Osteocyte (in vitro differentiated cells): Measurements from ENCODE around the gene P2RX6. TPM values are rescaled to one million over a fixed set of nuclear protein-coding genes. Genes with fewer than 3 reads are reported as not detected.

ENCODE experiments used
- DNase-seq: peaks from one replicate; pipeline ENCODE4 v3.0.0; 2021; ENCODE audit warnings: mixed read lengths; ENCODE audit not compliant: unreplicated experiment; ENCODE audit errors: extremely low spot score
- H3K27ac Mint-ChIP-seq: one replicate; pipeline ENCODE4 v1.8.0; 2021; ENCODE audit warnings: mild to moderate bottlenecking, mixed read lengths; ENCODE audit not compliant: unreplicated experiment
- H3K27me3 Mint-ChIP-seq: one replicate; pipeline ENCODE4 v1.8.0; 2021; ENCODE audit warnings: mixed read lengths; ENCODE audit not compliant: unreplicated experiment
- H3K36me3 Mint-ChIP-seq: one replicate; pipeline ENCODE4 v1.8.0; 2021; ENCODE audit warnings: mixed read lengths; ENCODE audit not compliant: unreplicated experiment
- H3K4me1 Mint-ChIP-seq: one replicate; pipeline ENCODE4 v1.8.0; 2021; ENCODE audit warnings: mixed read lengths; ENCODE audit not compliant: unreplicated experiment
- H3K4me3 Mint-ChIP-seq: one replicate; pipeline ENCODE4 v1.8.0; 2021; ENCODE audit warnings: mild to moderate bottlenecking, moderate library complexity, mixed read lengths; ENCODE audit not compliant: unreplicated experiment
- H3K9me3 Mint-ChIP-seq: one replicate; pipeline ENCODE4 v1.8.0; 2021; ENCODE audit warnings: mixed read lengths; ENCODE audit not compliant: unreplicated experiment
- total RNA-seq: library from RNA; stranded (reverse); gene quantifications from 2 replicates; pipeline ENCODE4 v1.2.1, GENCODE V29; 2021
- TF ChIP-seq, protein P1 (sequence below): fragments of 200-600 bp; sonication (generic); IDR thresholded peaks from 2 replicates; pipeline ENCODE4 v1.5.0; 2021; ENCODE audit warnings: antibody characterized with exemption, mild to moderate bottlenecking, moderate library complexity

Gene P2RX6
- total RNA-seq, 1 donor from 2014 or later: 3.5 TPM

DNA sequence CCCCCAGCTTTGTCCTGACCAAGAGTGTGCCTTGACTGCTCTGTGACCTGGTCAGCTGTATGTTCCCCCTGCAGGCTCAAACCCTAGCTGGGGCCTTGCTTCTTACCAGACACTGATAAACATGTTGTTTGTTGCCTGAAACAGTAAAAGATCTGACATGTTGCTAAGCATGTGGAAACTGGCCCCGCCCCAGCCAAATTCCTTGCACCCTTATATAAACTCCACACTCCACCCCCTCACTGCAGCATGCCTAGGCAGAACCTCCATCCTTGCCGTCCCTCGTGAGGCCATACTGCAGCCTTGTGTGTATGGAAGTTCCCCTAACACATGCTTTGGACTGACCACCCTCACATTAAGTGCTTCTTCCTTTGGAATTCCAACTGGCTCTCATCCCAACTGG lies 58.1 kb downstream of the P2RX6 start:
- no peaks in the 10 kb centered on the region for H3K27me3 Mint-ChIP-seq
- DNase-seq: no peak
- TF ChIP-seq, protein P1, sequence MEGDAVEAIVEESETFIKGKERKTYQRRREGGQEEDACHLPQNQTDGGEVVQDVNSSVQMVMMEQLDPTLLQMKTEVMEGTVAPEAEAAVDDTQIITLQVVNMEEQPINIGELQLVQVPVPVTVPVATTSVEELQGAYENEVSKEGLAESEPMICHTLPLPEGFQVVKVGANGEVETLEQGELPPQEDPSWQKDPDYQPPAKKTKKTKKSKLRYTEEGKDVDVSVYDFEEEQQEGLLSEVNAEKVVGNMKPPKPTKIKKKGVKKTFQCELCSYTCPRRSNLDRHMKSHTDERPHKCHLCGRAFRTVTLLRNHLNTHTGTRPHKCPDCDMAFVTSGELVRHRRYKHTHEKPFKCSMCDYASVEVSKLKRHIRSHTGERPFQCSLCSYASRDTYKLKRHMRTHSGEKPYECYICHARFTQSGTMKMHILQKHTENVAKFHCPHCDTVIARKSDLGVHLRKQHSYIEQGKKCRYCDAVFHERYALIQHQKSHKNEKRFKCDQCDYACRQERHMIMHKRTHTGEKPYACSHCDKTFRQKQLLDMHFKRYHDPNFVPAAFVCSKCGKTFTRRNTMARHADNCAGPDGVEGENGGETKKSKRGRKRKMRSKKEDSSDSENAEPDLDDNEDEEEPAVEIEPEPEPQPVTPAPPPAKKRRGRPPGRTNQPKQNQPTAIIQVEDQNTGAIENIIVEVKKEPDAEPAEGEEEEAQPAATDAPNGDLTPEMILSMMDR: no peak
- H3K4me1 Mint-ChIP-seq: no peaks in the 10 kb centered on the region
- no peaks in the 10 kb centered on the region for H3K36me3 Mint-ChIP-seq
- no peak overlapping the region for H3K4me3 Mint-ChIP-seq
- H3K9me3 Mint-ChIP-seq: no peaks in the 10 kb centered on the region
- no peak overlapping the region for H3K27ac Mint-ChIP-seq

DNA sequence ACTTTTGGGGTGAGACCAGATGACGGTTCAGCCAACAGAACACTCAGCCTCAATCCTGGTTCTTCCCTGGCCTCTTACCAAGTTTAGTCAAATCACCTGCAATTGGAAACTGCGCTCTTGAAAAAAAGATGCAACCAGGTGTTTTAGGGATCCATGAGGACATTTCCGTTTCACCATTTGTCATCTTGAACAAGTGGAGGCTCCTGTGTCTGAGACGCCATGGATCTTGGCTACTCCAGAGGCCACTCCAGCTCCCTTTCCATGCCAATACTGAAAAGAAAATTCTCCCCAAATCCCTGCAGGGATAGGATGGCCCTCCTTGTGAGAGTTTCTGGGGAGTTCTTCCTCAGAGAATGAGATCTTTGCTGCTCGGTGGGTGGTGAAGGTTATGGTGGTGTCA lies 58.5 kb downstream of the P2RX6 start:
- no peak overlapping the region for H3K27ac Mint-ChIP-seq
- no peaks in the 10 kb centered on the region for H3K27me3 Mint-ChIP-seq
- H3K4me3 Mint-ChIP-seq: no peak overlapping the region
- DNase-seq: no peak
- H3K4me1 Mint-ChIP-seq: no peaks in the 10 kb centered on the region
- no peaks in the 10 kb centered on the region for H3K36me3 Mint-ChIP-seq
- H3K9me3 Mint-ChIP-seq: no peaks in the 10 kb centered on the region
- TF ChIP-seq, protein P1: no peak

DNA sequence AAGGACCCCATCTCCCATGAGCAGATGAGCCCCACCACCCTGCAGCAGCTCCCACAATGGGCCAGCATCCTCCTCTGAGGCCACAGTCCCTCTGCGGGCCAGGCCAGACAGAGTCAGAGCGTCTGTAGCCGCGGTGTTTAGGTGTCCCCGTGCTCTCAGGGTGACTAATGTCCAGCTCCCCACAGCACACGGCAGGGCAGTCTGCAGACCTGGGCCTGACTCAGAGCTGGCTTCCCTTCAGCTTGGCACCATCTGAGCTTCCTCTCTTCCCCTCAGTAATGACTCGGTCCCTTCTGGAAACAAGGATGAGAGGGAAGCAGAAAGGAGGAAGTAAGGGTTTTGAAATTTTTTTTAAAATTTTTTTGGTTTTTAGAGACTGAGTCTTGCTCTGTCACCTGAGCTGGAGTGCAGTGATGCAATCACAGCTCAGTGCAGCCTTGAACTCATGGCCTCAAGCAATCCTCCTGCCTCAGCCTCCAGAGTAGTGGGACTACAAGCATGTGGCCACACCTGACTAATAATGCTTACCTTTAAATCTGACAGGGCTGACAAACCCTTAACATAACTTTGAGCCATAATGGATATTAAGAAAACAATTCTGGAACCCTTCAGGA lies 59.2 kb downstream of the P2RX6 start:
- H3K27ac Mint-ChIP-seq: no peak overlapping the region
- H3K4me3 Mint-ChIP-seq: no peak overlapping the region
- H3K9me3 Mint-ChIP-seq: no peaks in the 10 kb centered on the region
- no peaks in the 10 kb centered on the region for H3K36me3 Mint-ChIP-seq
- H3K4me1 Mint-ChIP-seq: no peaks in the 10 kb centered on the region
- no peaks in the 10 kb centered on the region for H3K27me3 Mint-ChIP-seq
- TF ChIP-seq, protein P1: no peak
- no peak for DNase-seq

DNA sequence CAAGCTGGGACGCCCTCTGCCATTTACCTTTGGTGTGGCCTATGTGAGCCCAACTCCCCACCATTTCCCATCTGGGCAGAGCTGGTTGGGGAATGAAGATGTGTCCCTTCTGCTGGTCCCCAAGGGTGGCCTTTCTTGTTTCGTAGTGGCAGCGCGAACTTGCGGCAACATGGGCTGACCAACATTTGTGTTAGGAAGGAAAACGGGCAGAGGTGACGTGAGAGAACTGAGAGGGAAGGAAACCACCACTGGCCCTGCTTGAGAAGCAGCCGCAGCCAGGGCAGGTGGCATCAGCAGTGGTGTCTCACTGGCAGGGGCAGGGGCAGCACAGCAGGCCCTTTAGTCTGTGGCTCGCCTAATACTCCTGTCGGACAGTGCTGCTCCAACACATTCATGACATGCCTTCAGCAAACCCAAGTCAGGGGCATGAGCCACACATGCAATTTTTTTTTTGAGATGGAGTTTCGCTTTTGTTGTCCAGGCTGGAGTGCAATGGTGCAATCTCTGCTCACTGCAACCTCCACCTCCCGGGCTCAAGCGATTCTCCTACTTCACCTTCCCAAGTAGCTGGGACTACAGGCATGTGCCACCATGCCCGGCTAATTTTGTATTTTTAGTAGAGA lies 60.7 kb downstream of the P2RX6 start:
- TF ChIP-seq, protein P1: no peak
- Mint-ChIP-seq H3K36me3 (no peaks in the 10 kb centered on the region), H3K9me3 (no peaks in the 10 kb centered on the region), H3K4me3 (no peak overlapping the region), H3K27ac (no peak overlapping the region), H3K4me1 (no peaks in the 10 kb centered on the region), H3K27me3 (no peaks in the 10 kb centered on the region)
- no peak for DNase-seq

DNA sequence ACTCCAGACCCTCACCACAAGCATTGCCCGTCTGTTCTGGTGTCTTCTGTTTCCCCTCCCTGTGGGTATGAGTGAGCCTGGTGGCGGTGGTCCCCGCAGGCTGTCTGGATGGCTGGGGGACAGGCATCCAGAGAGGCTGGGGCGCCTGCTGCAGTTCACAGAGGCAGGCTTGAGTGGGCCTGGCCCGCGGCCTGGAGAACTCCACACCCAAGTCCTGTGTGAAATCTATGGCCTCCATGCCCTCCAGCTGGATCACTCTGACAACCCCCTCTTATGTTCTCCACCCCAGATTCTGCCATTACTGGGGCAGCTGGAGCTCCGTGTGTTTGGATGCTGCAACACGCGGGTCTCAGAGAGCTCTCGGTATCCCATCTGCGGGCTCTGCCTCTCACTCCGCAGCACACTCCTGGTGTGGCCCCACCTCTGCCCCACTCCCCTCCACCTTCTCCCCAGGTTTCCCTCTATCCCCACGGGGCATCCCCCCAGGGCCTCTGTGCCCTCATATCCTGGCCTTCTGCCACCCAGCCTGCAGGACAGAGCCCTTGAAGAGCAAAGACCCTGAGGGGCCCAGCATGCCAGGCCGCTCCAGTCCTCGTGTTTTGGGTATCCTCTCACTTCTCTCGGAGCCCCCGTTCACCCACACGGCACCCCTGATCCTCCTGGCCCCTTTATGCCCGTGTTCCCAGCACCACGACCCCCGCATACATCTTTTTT lies 62.1 kb downstream of the P2RX6 start:
- no peaks in the 10 kb centered on the region for H3K27me3 Mint-ChIP-seq
- H3K9me3 Mint-ChIP-seq: no peaks in the 10 kb centered on the region
- no peak for DNase-seq
- no peak overlapping the region for H3K4me3 Mint-ChIP-seq
- no peak overlapping the region for H3K27ac Mint-ChIP-seq
- TF ChIP-seq, protein P1: no peak
- H3K4me1 Mint-ChIP-seq: no peaks in the 10 kb centered on the region
- no peaks in the 10 kb centered on the region for H3K36me3 Mint-ChIP-seq
